Middle frontal gyrus (tissue), 1 donor: ENCODE measurements around the gene MAMLD1.
A peak's percentile ranks its signal among the peaks of the same experiment; 100 is the strongest.

Experiments used
- DNase-seq: peaks from one replicate; pipeline ENCODE4 v3.0.0-alpha.2; 2015; ENCODE audit warnings: low spot score; ENCODE audit errors: extremely low spot score

Gene MAMLD1

DNA sequence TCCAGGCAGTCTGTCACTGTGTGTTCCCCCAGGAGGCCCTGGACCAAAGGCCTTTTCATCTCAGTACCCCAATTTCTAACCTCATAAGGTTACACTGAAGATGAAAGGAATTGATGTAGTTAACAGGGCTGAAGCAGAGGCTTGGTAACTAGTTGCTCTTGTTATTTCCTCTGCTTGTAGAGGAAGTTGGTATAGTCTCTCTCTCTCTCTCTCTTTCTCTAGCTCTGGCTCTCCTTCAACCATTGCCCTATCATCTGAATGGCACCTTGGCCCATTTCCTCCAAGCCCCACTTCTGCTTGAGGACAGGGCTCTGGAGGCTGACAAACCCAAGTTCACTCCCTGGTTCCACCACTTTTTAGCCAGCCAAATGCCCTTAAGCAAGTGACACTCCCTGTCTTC is 96.1 kb downstream of the MAMLD1 start:
- DNase-seq, result no peak

DNA sequence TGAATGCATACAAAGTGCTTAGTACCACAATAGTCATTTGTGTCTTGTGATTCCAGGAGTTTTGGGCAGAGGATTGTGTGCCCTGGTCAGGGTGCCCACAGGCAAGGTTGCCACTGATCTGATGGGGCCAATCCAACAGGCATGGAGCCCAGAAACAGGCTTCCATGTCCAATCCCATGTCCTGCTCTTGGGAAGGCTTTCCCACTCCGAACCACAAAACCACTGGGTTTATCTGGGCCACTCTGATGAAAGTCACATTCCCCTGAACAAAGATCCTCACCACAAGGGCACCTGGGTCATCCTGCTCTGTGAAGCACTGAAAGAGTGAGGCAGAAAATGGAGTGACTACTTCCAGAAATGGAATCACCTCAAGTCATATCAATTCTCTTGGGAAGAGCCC is 96.9 kb downstream of the MAMLD1 start:
- no peak for DNase-seq

DNA sequence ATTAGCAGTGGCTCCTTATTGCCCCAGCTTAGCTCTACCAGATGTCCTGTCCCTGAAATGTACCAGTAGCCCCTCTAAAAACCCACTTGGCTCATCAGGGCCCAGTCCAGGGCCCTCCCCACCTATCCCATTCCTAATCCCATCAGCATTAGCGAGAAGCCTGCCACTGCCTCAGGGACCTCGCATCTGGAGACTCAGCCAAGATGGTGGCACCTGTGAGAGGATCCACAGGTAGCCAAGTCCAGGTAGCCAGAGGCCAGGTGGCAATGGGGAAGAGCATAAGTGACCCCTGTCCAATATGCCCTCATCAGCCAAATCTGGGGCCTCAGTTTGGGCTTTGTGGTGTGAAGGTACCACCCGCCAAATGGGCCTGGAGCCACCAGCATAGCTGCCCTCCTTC is 97.7 kb downstream of the MAMLD1 start:
- DNase-seq, result no peak

DNA sequence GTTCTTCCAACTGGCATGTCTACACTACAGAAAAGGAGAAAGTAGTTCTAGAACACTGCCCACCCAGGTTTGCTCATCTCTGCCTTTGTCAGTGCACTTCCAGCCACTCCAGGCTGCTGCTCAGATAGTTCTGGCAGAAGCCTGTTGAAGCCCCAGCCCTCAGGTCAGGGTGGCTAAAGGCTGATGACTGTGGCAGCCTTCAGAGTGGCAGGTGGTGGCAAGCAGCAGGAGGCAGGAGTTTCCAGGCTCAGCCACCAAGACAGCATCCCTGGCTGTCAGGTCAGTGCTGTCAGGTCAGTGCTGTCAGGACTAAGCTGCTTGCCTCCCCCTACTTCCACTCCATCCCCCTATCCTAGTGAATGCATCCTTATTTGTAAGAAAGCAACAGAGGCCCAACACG is 100.4 kb downstream of the MAMLD1 start:
- no peak for DNase-seq

DNA sequence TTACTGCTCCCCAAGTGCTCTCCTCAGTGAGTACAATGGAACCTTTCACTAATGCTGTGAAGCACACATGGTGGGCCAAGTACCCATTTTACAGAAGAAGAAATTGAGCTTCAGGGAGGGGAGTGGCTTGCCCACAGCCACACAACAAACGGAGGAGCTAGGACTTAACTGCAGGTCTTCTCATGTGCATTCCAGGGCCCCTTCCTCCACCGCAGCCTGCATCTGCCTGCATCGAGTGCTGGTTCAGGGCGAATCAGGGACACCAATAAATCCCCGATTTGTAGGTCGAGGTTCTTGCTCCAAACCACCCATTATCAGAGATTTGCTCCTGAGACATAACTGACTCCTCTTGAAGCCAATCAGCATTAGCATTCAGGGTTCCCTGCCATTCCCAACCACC is 100.9 kb downstream of the MAMLD1 start:
- DNase-seq, result no peak

DNA sequence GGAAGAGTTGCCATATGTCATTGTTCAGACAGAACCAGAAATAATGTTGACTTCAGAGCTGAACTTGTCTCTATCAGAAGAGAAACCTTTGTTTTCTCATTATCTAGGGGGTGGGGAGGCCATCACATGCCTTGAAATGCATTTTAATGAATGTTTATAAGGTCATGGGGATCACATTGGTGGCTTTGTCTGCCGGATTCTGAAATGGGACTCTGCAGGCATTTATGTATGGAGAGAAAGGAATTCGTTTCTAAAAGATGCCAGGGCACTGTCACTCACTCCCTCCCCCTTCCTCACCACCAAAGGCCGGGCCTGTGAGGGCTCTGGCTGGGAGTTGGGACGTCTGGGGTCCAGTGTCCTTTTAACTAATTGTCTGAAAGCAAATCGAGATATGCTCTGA is 102.2 kb downstream of the MAMLD1 start:
- DNase-seq, result peak; percentile 8

DNA sequence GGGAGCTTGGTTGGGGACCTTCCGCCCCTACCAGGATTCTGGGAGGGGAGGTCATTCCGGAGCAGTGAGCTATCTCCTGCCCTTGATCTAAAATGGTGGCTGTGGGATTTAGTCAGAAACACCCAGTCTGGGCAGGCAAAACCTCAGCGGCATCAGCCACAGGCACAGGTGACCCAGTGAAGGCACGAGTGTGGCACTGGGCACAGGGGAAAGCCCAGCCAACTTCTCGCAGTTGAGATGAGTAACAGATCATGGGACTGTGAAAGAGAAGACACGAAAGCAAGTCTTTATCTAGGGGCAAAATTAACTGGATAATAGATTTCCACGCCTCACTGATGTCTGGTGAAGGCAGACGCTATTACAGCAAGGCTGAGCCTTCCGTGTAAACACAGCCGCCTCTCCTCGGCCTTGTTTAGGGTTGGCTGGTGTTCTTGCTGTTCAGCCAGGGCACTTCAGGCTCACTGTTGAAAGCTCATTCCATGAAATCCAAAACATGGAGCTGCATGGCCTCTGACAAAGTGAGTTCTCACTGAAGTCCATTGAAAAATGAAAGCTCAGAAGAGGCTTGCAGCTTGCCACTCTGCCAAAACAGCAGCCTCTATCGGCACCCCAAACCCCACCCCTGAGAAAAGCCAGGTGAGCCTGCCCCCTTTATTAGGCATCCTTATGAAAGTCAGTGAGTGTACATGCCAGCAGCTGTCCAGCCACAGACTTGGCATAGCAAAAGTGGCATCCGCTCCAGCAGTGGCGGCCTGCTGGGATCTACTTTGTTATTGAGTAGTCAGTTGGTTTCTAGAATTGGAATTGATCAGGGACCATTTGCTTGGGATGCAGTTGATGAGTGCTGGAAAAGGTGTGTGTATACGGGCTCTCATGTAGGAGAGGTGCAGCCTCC is 103.0 kb downstream of the MAMLD1 start:
- DNase-seq, result no peak

DNA sequence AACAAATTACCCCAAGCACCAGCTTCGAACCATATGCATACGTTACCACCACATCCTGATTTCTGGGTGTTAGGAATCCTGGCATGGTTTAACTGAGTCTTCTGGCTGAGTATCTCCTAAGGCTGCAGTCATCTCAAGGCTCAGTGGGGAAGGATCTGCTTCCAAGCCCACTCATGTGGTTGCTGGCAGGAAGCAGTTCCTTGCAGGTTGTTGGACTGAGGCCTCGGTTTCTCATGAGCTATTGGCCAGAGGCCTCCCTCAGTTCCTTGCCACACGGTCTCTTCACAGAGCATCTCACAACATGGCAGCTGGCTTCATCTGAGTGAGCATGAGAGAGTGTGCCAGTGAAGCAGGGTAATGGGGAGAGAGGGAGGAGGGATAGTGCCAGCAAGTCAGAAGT is 109.2 kb downstream of the MAMLD1 start:
- no peak for DNase-seq

DNA sequence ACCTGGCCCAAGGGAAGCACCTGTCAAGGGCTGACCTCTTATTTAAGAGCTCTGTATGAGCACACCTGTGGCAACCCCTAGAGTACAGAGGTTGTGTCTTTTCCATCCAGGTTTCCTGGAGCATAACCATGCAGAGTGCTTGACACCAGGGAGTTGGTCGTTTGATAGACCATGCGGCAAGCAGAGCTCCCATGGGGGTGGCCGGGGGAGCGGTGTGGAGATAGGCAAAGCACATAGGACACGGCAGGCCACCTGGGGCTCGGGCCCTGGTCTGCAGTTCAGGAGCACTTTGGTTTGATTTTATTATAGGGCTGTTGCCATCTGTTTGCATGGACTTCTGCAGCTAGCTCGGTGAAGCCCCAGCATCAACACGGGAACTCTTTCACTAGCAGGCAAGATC is 110.3 kb downstream of the MAMLD1 start:
- DNase-seq, result no peak

DNA sequence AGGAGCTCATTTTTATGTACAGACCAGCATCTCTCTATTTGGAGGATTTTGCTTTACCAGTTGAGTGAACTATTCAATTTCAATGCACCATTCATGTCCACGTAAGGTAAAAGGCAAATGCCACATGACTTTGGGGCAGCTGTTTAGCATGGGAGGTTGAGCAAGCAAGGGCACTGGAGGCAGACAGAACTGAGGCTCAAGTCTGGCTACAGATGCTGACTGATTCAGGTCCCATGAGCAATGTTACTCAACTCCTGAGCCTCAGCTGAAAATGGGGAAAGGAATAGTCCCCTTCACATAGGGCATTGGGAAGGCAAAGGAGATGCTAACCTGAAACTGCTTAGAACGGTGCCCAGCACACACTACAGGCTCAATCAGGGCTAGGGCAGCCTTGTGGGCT is 112.3 kb downstream of the MAMLD1 start:
- no peak for DNase-seq

DNA sequence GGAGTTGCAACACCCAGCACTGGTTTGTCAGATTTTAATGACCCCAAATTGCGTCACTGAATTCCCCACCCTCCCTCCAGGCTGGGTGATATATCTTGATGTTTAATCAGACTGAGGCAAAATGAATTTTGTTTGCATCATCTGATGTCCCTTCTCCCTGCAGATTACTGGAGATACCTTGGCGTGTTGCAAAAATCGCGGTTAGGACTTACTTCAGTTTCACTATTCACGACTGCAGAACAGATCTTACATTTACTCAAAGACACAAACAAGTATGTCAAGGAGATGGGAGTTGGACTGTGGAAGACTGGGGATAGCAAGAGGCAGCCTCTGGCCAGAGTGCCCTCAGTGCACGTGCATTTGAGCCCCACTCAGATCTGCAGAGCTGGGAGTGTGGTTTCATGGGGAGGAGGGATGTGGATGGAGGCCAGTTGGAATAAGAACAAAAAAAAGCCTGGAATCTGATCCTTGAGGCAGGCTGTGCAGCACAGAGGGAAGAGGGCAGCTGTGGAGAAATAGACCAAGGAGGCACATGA is 113.1 kb downstream of the MAMLD1 start:
- no peak for DNase-seq

DNA sequence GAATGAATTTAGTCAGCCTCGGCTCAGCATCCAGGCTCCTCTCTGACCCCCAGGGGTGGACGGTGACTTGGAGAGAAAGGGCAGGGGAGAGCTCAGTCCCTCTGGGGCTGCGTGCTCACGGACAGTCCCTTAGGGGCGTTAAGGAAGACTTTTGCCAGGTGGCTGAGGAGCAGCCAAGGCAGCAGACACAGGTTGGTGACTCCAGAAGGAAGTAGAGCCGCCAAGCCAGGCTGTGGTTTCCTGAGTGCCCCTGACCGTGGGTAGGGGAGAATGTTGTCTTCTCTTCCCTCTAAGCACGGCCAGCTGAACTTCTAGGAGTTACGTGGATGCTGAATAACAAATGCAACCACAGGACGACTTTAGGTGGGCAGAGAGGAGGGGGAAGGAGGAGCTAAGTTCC is 114.3 kb downstream of the MAMLD1 start:
- no peak for DNase-seq

DNA sequence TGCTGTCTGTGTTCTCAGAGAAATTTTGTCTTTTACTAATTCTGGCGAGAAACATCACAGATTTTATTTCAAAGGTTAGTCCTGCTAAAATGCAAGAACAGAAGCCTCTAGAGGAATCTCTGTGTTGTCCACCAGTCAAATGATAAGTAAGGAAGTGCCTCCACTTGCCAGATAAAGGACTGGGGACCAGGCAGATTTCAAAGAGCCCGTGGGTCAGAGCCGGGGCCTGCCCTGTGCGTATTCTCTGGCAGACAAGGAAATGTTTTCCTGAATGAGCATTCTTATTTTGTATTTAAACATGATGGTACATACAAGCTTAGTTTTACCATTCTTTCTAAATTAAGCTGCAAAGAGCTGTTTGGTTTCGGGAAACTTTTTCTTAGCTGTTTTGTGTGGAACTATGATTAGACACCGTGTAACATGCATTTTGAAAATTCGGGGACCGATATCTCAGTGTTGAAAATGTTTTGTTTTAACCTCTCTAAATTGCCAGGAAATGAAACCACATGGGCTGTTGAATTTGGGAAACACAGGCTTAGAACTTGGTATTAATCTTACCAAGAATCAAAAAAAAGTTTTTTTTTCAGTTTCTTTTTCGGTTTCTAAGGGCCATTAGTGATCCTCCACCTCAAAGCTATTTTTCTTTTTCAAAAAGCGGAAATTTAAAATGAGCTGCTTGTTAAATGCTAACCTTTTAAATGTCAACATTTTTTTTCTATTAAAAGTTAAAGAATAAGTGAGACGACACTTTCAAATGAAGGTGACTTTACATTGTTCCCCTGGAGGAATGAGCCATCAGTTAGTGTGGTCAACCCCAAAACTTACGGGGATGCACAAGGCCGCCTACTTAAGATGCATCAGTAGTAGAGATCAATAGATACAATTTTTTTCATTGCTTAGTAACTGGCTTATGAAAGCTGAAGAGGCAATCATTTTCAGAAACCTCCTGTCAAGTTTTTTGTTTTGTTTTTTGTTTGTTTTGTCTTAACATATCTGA is 115.7 kb downstream of the MAMLD1 start:
- DNase-seq, result no peak

DNA sequence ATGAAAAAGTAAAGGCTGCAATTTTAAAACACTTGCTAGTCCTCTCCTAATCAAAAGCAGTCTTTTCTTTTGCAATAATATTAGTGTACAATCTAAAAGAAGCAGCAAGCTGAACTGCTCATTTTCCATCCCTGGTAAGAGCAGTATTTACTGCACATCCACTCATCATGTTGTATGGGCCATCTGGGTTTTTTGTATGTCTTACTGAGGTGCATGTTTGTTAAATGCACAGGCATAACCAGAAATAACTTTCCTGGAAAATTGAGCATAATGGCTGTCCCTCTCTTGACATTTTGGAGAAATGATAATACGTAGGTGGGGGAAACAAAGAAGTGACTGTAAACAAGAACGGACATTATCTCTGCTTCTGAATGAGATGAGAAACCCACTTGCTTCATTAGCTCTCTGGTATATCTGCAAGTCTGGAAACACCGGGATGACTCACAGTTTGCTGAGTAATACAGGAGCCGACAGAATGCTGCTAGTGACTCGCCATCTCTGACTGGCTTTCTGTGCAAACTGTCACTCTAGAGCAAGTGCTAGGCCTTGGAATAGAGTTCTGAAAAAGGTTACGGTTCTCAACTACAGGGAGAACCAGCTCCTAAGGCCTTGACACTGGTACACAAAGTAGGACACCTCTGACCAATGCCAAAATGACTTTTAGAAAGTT is 119.6 kb downstream of the MAMLD1 start:
- DNase-seq, result no peak

DNA sequence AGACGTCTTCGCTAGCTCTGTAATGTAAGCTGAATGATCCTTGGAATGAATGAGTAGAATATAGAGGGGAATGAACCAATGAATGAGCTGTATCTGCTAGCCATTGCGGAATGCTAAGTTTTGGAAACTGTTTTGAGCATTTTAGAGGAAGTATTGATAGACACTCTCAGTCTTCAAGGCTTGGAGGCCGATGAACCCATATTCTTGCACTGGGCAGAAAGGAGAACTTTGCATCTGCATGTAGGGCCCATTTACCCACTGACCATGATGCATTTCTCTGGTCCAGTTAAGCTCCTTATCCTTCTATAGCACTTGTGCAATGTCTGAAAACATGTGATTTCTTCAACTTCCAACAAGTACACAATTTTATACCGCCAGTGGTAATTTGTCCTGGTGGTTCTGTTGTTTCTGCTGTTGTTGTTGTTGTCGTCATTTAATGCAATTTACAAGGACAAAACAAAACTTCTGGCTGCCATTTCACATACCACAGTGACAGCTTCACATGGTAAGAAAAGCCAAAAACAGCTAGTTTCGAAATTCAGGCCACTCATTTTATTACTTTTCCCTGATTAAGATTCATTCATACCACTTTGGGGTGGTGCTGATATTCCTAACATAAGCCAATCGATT is 120.4 kb downstream of the MAMLD1 start:
- DNase-seq, result no peak

DNA sequence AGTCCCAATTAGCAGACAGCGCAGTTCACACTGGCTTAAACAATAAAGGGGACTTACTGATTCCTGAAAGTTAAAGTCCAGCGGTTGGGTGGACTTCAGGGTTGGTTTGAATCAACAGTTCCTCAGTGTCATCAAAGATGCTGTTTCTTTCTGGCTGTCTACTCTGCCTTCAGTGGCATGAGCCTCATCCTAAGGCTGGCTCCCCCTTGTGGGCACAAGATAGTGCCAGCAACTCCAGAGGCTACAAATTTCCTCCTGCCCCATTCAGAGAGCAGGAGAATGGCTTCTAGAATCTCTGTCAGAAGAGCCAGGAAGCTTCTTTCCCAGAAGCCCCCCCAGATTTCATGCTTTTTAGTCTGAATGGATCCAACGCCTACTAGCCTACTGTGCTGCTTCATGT is 122.9 kb downstream of the MAMLD1 start:
- no peak for DNase-seq

DNA sequence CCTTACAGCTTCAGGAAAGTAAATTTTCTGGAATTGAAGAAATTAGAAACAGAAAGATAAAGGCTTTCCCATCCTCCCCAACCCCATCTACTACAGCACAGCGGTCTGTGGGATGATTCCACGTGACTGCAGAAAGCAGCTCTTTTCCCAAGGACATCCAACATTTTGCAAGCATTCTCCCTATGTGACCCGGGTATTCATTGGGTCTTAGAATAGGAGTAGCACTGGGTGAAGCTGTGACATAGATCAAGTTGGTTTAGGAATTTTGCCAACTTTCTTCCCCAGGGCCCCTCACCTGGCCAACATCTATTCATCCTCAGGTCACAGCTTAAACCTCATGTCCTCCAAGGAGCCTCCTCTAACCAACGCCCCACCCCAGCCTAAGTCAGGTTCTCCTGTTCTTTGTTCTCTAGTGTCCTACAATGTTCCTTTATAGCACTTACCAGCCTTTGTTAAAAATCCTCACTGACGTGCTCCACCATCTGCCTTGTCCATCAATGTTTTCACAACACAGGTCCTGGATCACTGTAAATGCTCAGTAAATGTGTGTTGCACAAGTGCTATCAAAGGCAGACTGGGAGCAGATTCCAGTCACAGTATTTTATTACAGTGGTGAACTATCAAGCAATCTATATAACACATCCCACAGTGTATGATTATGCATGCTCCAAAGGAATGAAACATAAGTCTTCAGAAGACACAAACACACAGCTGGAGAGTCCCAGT is 124.4 kb downstream of the MAMLD1 start:
- no peak for DNase-seq

DNA sequence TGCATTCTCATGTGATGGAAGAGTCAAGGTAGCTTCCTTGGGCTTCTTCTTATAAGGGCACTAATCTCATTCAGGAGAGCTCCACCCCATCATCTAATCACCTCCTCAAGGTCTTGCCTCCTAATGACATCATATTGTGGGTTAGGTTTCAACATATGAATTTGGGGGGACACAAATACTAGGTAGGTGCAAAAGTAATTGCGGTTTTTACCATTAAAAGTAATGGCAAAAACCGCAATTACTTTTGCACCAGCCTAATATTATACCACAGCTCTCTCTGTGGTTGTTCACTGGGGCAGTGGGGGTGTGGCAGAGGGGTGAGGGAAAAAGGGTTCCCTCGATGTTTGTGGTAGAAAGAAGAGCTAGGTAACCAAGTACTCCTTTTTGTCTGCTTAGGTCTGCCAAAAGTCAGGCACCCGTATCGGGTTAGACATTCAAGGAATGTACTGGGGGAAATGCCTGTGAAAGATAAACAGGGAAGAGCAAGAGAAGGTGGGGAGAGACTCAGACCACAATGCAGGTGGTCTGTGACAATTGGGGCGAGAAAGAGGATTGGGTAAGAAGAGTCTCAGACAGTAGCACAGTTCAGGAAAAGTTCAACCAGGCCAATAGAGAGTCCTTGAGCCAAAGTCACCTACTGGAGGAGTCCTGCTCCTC is 126.4 kb downstream of the MAMLD1 start:
- no peak for DNase-seq

DNA sequence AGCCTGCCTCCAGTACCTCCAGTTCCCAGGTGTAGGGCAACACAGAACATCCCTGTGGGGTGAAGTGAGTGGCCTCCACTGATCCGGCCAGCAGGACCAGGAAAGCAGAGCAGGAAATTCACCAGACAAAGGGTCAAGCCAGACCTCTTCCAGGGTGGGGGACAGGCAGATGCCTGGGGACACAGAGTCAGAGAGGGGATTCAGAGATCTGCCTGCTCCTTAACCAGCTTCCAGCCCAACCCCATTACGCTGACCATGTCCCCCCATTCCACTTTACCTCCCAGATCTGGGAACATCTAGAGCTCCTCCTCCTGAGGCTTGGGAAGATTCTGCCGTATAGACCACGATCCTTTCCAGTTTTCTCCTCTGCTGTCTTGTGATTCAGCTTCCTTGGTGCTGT is 132.4 kb downstream of the MAMLD1 start:
- DNase-seq, result no peak

DNA sequence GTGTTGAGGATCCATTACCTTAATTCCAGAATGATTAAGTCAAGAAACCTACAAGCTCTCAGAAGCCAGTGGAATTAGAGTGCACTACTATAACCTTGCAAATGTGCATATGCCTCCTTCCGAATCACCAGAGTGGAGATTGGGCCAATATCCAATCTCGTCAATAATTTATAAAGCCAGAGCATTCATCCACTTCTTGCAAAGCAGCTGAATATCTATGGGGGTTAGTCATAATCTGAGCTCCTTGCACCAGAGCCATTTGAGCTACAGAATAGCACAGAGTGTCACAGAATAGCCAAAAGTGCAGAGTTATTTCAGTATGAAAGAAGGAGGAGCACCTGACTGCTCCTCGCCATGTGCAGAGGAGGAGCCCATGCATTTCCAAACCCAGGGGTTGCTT is 136.1 kb downstream of the MAMLD1 start:
- DNase-seq, result no peak
